ENCODE data around the gene SLC66A2.

Gene SLC66A2

GRCh38 chr18:79927607-79928562 lies 23.6 kb downstream of the SLC66A2 start:
- H3K36me3 ChIP-seq (ENCODE audit: control insufficient read depth, insufficient read depth, low read length), result peaks cover 23% of the 10 kb centered on the region
- no peaks in the 10 kb centered on the region for H3K4me1 ChIP-seq (ENCODE audit: control insufficient read depth, insufficient read depth, low read length)
- H3K27ac ChIP-seq (ENCODE audit: low read depth, low read length), result no peak overlapping the region
- no peaks in the 10 kb centered on the region for H3K27me3 ChIP-seq (ENCODE audit: control insufficient read depth, insufficient read depth, low read length)
- no peak overlapping the region for H3K4me3 ChIP-seq (ENCODE audit: low read length)
- H3K9ac ChIP-seq (ENCODE audit: low read length), result no peak overlapping the region

- H3K36me3 ChIP-seq (ENCODE audit: control insufficient read depth, insufficient read depth, low read length), result peaks cover 27% of the 10 kb centered on the region
- no peak overlapping the region for H3K4me3 ChIP-seq (ENCODE audit: low read length)
- H3K9ac ChIP-seq (ENCODE audit: low read length), result no peak overlapping the region
- no peaks in the 10 kb centered on the region for H3K4me1 ChIP-seq (ENCODE audit: control insufficient read depth, insufficient read depth, low read length)
- no peaks in the 10 kb centered on the region for H3K27me3 ChIP-seq (ENCODE audit: control insufficient read depth, insufficient read depth, low read length)
- H3K27ac ChIP-seq (ENCODE audit: low read depth, low read length), result no peak overlapping the region
These were observed 24.5 kb downstream of the SLC66A2 start for GRCh38 chr18:79926715-79927606.

DNA sequence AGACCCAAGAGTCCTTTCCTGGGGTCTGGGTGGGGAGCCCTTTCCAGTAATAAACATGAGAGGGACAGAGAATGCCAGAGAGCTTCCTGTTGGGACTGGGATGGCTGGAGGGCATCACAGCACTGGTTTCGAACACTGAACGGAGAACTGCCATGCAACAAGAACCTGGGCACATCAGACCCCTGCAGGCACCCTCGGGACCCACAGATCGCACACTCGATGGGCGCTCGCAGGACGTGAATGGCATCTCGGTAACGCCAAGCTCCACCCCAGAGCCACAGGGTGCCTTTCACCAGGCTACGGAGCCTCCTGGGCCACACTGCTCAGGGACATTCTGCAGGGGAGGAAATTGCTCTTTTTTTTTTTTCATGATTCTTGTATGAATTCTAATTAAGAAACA lies 25.1 kb downstream of the SLC66A2 start:
- Histone ChIP-seq H3K4me3 (ENCODE audit: low read length) (no peak overlapping the region), H3K36me3 (ENCODE audit: control insufficient read depth, insufficient read depth, low read length) (peaks cover 27% of the 10 kb centered on the region), H3K27ac (ENCODE audit: low read depth, low read length) (no peak overlapping the region), H3K9ac (ENCODE audit: low read length) (no peak overlapping the region), H3K27me3 (ENCODE audit: control insufficient read depth, insufficient read depth, low read length) (no peaks in the 10 kb centered on the region), H3K4me1 (ENCODE audit: control insufficient read depth, insufficient read depth, low read length) (no peaks in the 10 kb centered on the region)

GRCh38 chr18:79924814-79925731 lies 26.4 kb downstream of the SLC66A2 start:
- Histone ChIP-seq H3K4me1 (ENCODE audit: control insufficient read depth, insufficient read depth, low read length) (no peaks in the 10 kb centered on the region), H3K9ac (ENCODE audit: low read length) (no peak overlapping the region), H3K27ac (ENCODE audit: low read depth, low read length) (no peak overlapping the region), H3K27me3 (ENCODE audit: control insufficient read depth, insufficient read depth, low read length) (no peaks in the 10 kb centered on the region), H3K4me3 (ENCODE audit: low read length) (no peak overlapping the region), H3K36me3 (ENCODE audit: control insufficient read depth, insufficient read depth, low read length) (peaks cover 27% of the 10 kb centered on the region)

DNA sequence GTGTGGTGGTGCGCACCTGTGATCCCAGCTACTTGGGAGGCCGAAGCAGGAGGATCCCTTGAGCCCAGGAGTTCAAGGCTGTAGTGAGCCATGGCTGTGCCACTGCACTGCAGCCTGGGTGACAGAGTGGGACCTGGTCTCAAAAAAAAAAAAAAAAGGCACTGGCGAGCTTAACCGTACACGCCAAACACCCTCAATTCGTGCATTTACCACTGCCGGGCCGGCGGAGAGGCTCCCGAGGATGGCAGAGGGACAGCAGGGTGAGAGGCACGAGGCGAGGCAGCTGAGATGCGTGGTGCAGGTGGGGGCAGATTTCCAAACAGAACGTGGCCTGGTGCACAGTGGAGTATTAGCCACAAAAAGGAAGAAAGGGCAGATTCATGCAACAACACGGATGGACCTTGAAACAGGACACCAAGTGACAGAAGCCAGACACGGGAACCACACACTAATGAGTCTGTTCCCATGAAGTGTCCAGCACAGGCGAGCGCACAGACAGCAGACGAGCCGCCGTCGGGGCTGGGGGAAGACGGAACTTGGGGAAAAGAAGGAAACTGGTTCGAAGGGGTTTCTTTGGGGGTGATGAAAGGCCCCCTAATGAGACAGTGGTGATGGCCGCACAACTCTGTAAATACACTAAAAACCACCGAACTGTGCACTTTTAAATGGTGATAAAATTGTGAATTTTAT lies 27.4 kb downstream of the SLC66A2 start:
- Histone ChIP-seq H3K36me3 (ENCODE audit: control insufficient read depth, insufficient read depth, low read length) (peaks cover 27% of the 10 kb centered on the region), H3K4me1 (ENCODE audit: control insufficient read depth, insufficient read depth, low read length) (no peaks in the 10 kb centered on the region), H3K9ac (ENCODE audit: low read length) (no peak overlapping the region), H3K4me3 (ENCODE audit: low read length) (no peak overlapping the region), H3K27me3 (ENCODE audit: control insufficient read depth, insufficient read depth, low read length) (no peaks in the 10 kb centered on the region), H3K27ac (ENCODE audit: low read depth, low read length) (no peak overlapping the region)

DNA sequence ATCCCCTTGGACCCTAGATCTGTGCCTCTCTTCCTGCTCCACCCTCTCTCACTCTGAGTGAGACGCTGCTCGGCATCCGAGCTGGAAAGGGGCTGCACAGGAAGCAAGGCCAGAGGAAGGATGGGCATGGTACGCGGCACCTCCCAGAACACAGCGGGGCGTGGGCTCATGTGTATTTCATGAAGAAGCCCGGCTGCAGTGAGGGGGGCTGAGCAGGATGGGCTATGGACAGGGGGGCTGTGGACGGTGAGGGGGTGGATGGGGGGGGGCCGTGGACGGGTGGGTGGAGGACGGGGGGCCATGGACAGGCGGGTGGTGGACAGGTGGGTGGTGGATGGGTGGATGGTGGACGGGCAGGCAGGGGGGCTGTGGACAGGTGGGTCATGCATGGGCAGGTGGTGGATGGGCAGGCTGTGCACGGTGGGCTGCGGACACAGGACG lies 28.5 kb downstream of the SLC66A2 start:
- peaks cover 20% of the 10 kb centered on the region for H3K36me3 ChIP-seq (ENCODE audit: control insufficient read depth, insufficient read depth, low read length)
- H3K27ac ChIP-seq (ENCODE audit: low read depth, low read length), result no peak overlapping the region
- no peak overlapping the region for H3K4me3 ChIP-seq (ENCODE audit: low read length)
- no peaks in the 10 kb centered on the region for H3K27me3 ChIP-seq (ENCODE audit: control insufficient read depth, insufficient read depth, low read length)
- no peak overlapping the region for H3K9ac ChIP-seq (ENCODE audit: low read length)
- no peaks in the 10 kb centered on the region for H3K4me1 ChIP-seq (ENCODE audit: control insufficient read depth, insufficient read depth, low read length)

DNA sequence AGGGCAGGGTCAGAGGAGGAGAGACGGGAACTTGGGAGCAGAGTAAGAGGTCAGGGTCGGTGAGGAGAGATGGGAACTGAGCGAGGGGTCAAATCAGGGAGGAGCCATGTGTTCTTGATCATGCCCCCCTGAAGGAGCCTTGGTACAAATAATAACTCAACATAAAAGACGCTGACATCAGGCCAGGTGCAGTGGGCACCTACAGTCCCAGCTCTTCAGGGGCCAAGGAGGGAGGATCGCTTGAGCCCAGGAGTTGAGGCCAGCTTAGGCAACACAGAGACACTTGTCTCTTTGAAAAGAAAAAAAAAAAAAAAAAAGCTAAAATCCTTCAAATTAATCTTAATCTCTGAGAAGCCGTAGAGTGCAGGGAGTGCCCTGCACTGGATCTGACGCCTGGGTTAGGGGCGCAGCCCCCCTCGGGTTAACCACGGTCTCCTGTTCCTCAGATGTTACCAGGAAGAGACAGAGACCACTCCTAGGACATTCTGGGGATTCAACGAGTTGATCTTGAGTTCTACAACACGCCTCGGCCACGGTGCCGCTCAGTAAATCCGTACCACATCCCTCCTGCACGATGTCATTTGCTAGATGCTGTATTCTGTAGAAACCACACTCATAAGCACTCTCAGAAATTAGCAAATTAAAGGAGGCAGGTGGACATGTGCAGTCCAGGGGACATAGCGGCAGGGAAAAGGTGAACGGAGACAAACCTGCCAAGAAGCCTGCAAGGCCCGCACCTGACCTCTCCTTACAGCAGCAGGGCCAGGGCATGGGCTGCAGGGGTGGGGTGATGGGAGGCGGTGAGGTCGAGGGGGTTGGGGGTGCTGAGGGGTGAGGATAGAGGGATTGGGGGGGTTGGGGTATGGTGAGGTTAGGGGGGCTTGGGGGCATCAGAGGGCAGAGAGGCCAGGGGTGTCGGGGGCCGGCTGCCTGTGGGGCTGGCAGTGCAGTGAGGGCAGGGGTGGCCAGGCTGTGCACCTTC lies 29.2 kb downstream of the SLC66A2 start:
- Histone ChIP-seq H3K27me3 (ENCODE audit: control insufficient read depth, insufficient read depth, low read length) (no peaks in the 10 kb centered on the region), H3K36me3 (ENCODE audit: control insufficient read depth, insufficient read depth, low read length) (peaks cover 20% of the 10 kb centered on the region), H3K27ac (ENCODE audit: low read depth, low read length) (no peak overlapping the region), H3K4me3 (ENCODE audit: low read length) (no peak overlapping the region), H3K4me1 (ENCODE audit: control insufficient read depth, insufficient read depth, low read length) (no peaks in the 10 kb centered on the region), H3K9ac (ENCODE audit: low read length) (no peak overlapping the region)

- Histone ChIP-seq H3K4me3 (ENCODE audit: low read length) (no peak overlapping the region), H3K36me3 (ENCODE audit: control insufficient read depth, insufficient read depth, low read length) (peaks cover 18% of the 10 kb centered on the region), H3K27me3 (ENCODE audit: control insufficient read depth, insufficient read depth, low read length) (no peaks in the 10 kb centered on the region), H3K4me1 (ENCODE audit: control insufficient read depth, insufficient read depth, low read length) (no peaks in the 10 kb centered on the region), H3K9ac (ENCODE audit: low read length) (no peak overlapping the region), H3K27ac (ENCODE audit: low read depth, low read length) (no peak overlapping the region)
These were observed 32.4 kb downstream of the SLC66A2 start for GRCh38 chr18:79919089-79919488.

DNA sequence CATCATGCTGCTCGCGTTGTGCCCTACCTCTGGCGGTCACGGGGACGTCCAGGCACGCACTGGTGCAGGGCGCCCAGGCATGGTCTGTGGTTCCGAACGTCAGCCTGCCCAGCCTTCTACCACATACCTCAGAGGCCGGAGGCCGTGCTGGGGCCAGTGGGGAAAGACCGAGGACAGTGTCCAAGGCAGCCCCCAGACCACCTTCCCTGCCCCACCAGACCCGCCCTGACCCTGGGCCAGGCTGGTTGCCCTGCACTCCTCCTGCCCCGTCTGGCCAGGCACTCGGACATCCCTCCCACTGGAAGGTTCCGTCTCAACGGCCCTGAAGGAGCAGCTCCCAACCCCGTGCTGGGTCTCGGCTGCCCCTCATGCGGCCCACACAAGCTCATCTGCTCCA lies 32.8 kb downstream of the SLC66A2 start:
- Histone ChIP-seq H3K27ac (ENCODE audit: low read depth, low read length) (no peak overlapping the region), H3K4me1 (ENCODE audit: control insufficient read depth, insufficient read depth, low read length) (no peaks in the 10 kb centered on the region), H3K27me3 (ENCODE audit: control insufficient read depth, insufficient read depth, low read length) (no peaks in the 10 kb centered on the region), H3K36me3 (ENCODE audit: control insufficient read depth, insufficient read depth, low read length) (peaks cover 15% of the 10 kb centered on the region), H3K4me3 (ENCODE audit: low read length) (no peak overlapping the region), H3K9ac (ENCODE audit: low read length) (no peak overlapping the region)

GRCh38 chr18:79917853-79918614 lies 33.4 kb downstream of the SLC66A2 start:
- peaks cover 15% of the 10 kb centered on the region for H3K36me3 ChIP-seq (ENCODE audit: control insufficient read depth, insufficient read depth, low read length)
- H3K4me3 ChIP-seq (ENCODE audit: low read length), result no peak overlapping the region
- no peaks in the 10 kb centered on the region for H3K27me3 ChIP-seq (ENCODE audit: control insufficient read depth, insufficient read depth, low read length)
- H3K9ac ChIP-seq (ENCODE audit: low read length), result no peak overlapping the region
- no peak overlapping the region for H3K27ac ChIP-seq (ENCODE audit: low read depth, low read length)
- no peaks in the 10 kb centered on the region for H3K4me1 ChIP-seq (ENCODE audit: control insufficient read depth, insufficient read depth, low read length)

Data from rectal smooth muscle tissue (tissue), 1 donor.